ENCODE results near the gene ADCY2.

Gene ADCY2

GRCh38 chr5:7877851-7878250 is 481.9 kb downstream of the ADCY2 start:
- no peak for DNase-seq

DNA sequence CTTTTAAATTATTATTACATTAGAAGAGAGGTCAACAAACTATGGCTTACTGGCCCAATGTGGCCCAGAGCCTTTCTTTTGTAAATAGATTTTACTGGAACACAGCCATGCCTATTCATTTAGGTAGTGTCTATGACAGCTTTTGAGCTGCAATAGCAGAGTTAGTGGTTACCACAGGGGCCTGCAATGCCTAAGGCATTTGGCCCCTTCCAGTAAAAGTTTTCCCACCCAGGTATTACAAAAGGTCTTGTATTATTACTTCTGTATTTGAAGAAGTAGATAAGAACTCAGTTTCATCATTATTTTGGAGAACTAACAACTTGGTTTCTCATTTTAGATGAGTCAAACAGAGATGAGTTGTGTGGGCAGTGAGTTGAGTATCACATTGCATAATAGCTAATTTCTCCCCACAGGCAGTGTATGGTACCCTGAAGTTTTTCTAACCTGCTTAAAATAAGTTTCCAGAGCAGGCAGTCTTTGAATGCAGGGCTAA is 482.5 kb downstream of the ADCY2 start:
- DNase-seq = no peak

Measured in activated naive CD4-positive, alpha-beta T cell treated with Interleukin-2 at 50 U/mL for 16 hours (primary cell).